ENCODE results near the gene KLK11. TPM values are rescaled to one million over a fixed set of nuclear protein-coding genes. Genes with fewer than 3 reads are reported as not detected.

KLK11 gene
- total RNA-seq, 2 donors from 2014 or later = 18.4 to 44.8 TPM

GRCh38 chr19:51000981-51001380 is 25.4 kb downstream of the KLK11 start:
- Histone ChIP-seq H3K4me1 (no peaks in the 10 kb centered on the region), H3K36me3 (replicated peaks in 1 of 2; ENCODE audit: insufficient read depth in 1 of 2, low read depth in 2 of 2) (no peaks in the 10 kb centered on the region), H3K4me3 (no peak overlapping the region), H3K27me3 (no peaks in the 10 kb centered on the region), H3K27ac (no peak overlapping the region), H3K9me3 (no peaks in the 10 kb centered on the region)
- intact Hi-C loops (cut with DNase I) = no loop called here
- no peak for ATAC-seq
- 14 to 18% methylated on average over 16 of the region's 16 CpGs for WGBS, 2 donors
- TF ChIP-seq CTCF (IDR thresholded peaks at IDR 0.05) (no peak), POLR2A (IDR thresholded peaks at IDR 0.05) (no peak)
- DNase-seq = no peak

DNA sequence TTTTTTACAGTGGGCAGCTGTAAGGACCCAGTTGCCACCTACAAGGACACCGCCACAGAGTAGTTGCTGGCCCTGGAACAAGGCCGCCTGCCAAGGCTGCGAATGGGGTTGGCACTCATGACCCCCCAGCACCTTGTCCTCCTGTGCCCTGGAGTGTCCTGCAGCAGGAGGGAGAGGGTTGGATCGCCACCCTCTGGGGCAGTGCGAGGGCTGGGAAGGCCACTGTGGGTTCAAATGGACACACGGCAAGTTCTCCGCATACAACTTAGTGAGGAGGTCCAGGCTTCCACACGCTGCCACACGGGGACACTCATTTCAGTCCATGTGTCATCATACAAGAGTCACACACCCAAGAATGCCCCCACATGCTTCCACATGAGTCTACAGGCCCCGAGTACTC is 26.0 kb downstream of the KLK11 start:
- ATAC-seq (no peak), DNase-seq (no peak)
- WGBS, 2 donors = 70 to 72% methylated on average over 8 to 10 of the region's 10 CpGs
- no peaks in the 10 kb centered on the region for H3K4me1 ChIP-seq
- intact Hi-C loops (cut with DNase I) = no loop called here
- H3K36me3 ChIP-seq (replicated peaks in 1 of 2; ENCODE audit: insufficient read depth in 1 of 2, low read depth in 2 of 2) = no peaks in the 10 kb centered on the region
- H3K9me3 ChIP-seq = no peaks in the 10 kb centered on the region
- no peaks in the 10 kb centered on the region for H3K27me3 ChIP-seq
- TF ChIP-seq CTCF (IDR thresholded peaks at IDR 0.05) (no peak), POLR2A (IDR thresholded peaks at IDR 0.05) (no peak)
- no peak overlapping the region for H3K4me3 ChIP-seq
- no peak overlapping the region for H3K27ac ChIP-seq

- intact Hi-C loops (cut with DNase I) = no loop called here
- Histone ChIP-seq H3K27me3 (no peaks in the 10 kb centered on the region), H3K36me3 (replicated peaks in 1 of 2; ENCODE audit: insufficient read depth in 1 of 2, low read depth in 2 of 2) (no peaks in the 10 kb centered on the region), H3K9me3 (no peaks in the 10 kb centered on the region), H3K27ac (no peak overlapping the region), H3K4me1 (no peaks in the 10 kb centered on the region), H3K4me3 (no peak overlapping the region)
- no peak for ATAC-seq
- no peak for TF ChIP-seq POLR2A (IDR thresholded peaks at IDR 0.05)
- TF ChIP-seq CTCF (IDR thresholded peaks at IDR 0.05) = no peak
- no peak for DNase-seq
- WGBS, 2 donors = 27 to 35% methylated on average over 4 of the region's 4 CpGs
These were observed 27.7 kb downstream of the KLK11 start for GRCh38 chr19:50998686-50999085.

- no peak for DNase-seq
- no peaks in the 10 kb centered on the region for H3K27me3 ChIP-seq
- H3K36me3 ChIP-seq (replicated peaks in 1 of 2; ENCODE audit: insufficient read depth in 1 of 2, low read depth in 2 of 2) = no peaks in the 10 kb centered on the region
- no peak for ATAC-seq
- intact Hi-C loops (cut with DNase I) = no loop called here
- TF ChIP-seq POLR2A (IDR thresholded peaks at IDR 0.05) (no peak), CTCF (IDR thresholded peaks at IDR 0.05) (no peak)
- no peaks in the 10 kb centered on the region for H3K4me1 ChIP-seq
- no peak overlapping the region for H3K4me3 ChIP-seq
- H3K9me3 ChIP-seq = no peaks in the 10 kb centered on the region
- H3K27ac ChIP-seq = no peak overlapping the region
- WGBS, 2 donors = 43 to 49% methylated on average over 5 of the region's 5 CpGs
These were observed 28.4 kb downstream of the KLK11 start for GRCh38 chr19:50998061-50998460.

GRCh38 chr19:50994129-50994528 is 32.3 kb downstream of the KLK11 start:
- H3K4me3 ChIP-seq = no peak overlapping the region
- intact Hi-C loops (cut with DNase I) = no loop called here
- no peak overlapping the region for H3K27ac ChIP-seq
- ATAC-seq = no peak
- H3K9me3 ChIP-seq = no peaks in the 10 kb centered on the region
- WGBS, 2 donors = 64 to 83% methylated on average over 2 of the region's 2 CpGs
- no peaks in the 10 kb centered on the region for H3K36me3 ChIP-seq (replicated peaks in 1 of 2; ENCODE audit: insufficient read depth in 1 of 2, low read depth in 2 of 2)
- TF ChIP-seq POLR2A (IDR thresholded peaks at IDR 0.05) (no peak), CTCF (IDR thresholded peaks at IDR 0.05) (no peak)
- H3K4me1 ChIP-seq = no peaks in the 10 kb centered on the region
- no peaks in the 10 kb centered on the region for H3K27me3 ChIP-seq
- no peak for DNase-seq
